ENCODE measurements around the gene AUH.

Gene AUH

GRCh38 chr9:91240596-91241165 lies 121.0 kb downstream of the AUH start:
- no peak for DNase-seq

- no peak for DNase-seq
Observed at GRCh38 chr9:91239367-91240111, 122.2 kb downstream of the AUH start.

GRCh38 chr9:91234523-91234922 lies 127.2 kb downstream of the AUH start:
- no peak for DNase-seq

- no peak for DNase-seq
Observed at GRCh38 chr9:91231619-91232018, 130.1 kb downstream of the AUH start.

- DNase-seq = no peak
Observed at GRCh38 chr9:91223000-91223399, 138.7 kb downstream of the AUH start.

GRCh38 chr9:91222457-91222856 lies 139.3 kb downstream of the AUH start:
- DNase-seq = no peak

- DNase-seq = no peak
Observed at GRCh38 chr9:91221332-91221731, 140.4 kb downstream of the AUH start.

- DNase-seq = no peak
Observed at GRCh38 chr9:91220491-91221135, 141.1 kb downstream of the AUH start.

- no peak for DNase-seq
Observed at GRCh38 chr9:91220021-91220420, 141.7 kb downstream of the AUH start.

GRCh38 chr9:91219557-91219956 lies 142.2 kb downstream of the AUH start:
- no peak for DNase-seq

GRCh38 chr9:91217388-91217787 lies 144.3 kb downstream of the AUH start:
- no peak for DNase-seq

- no peak for DNase-seq
Observed at GRCh38 chr9:91214867-91215266, 146.9 kb downstream of the AUH start.

- no peak for DNase-seq
Observed at GRCh38 chr9:91214086-91214485, 147.6 kb downstream of the AUH start.

- DNase-seq = no peak
Observed at GRCh38 chr9:91212596-91213243, 149.0 kb downstream of the AUH start.

GRCh38 chr9:91211919-91212318 lies 149.8 kb downstream of the AUH start:
- DNase-seq = no peak

- DNase-seq = no peak
Observed at GRCh38 chr9:91211414-91211813, 150.3 kb downstream of the AUH start.

- DNase-seq = no peak
Observed at GRCh38 chr9:91210318-91210717, 151.4 kb downstream of the AUH start.

GRCh38 chr9:91208837-91209236 lies 152.9 kb downstream of the AUH start:
- no peak for DNase-seq

- no peak for DNase-seq
Observed at GRCh38 chr9:91208419-91208745, 153.3 kb downstream of the AUH start.

GRCh38 chr9:91207729-91208418 lies 153.8 kb downstream of the AUH start:
- no peak for DNase-seq

GRCh38 chr9:91207397-91207728 lies 154.4 kb downstream of the AUH start:
- DNase-seq = no peak

- no peak for DNase-seq
Observed at GRCh38 chr9:91206806-91207205, 154.9 kb downstream of the AUH start.

- no peak for DNase-seq
Observed at GRCh38 chr9:91202736-91203283, 158.9 kb downstream of the AUH start.

Data from cortex of kidney (tissue), 1 donor.